A673 (cell line): ENCODE results near the gene KCNK3. TPM values are rescaled to one million over a fixed set of nuclear protein-coding genes. Genes with fewer than 3 reads are reported as not detected.

ENCODE experiments used
- BruUV-seq: library from RNA; stranded (reverse); fragments of 400-500 nt; replicated peaks from 2 replicates; lab custom pipeline; 2021; lab: Mats Ljungman, UMichigan
- CTCF ChIA-PET: fragments of 300-600 bp; sonication (Branson Sonifier 250); formaldehyde crosslinking; loops from one replicate; lab custom pipeline; 2022; ENCODE audit warnings: antibody characterized with exemption; lab: Charles Lee
- POLR2A ChIA-PET: fragments of 300-600 bp; sonication (Branson Sonifier 250); formaldehyde crosslinking; loops from one replicate; lab custom pipeline; 2022; ENCODE audit warnings: antibody characterized with exemption; ENCODE audit not compliant: low non-redundant PET; lab: Charles Lee
- DNase-seq: peaks from one replicate; pipeline ENCODE4 v3.0.0-alpha.2; 2015; ENCODE audit warnings: low spot score
- H3K27ac ChIP-seq: fragments of 200-600 bp; sonication (generic); 2 replicates; pipeline ENCODE4 v1.5.1; 2016; ENCODE audit warnings: mixed run types, low read depth, mild to moderate bottlenecking, mixed read lengths, antibody characterized with exemption, low read length; ENCODE audit not compliant: poor library complexity, severe bottlenecking
- H3K27me3 ChIP-seq: fragments of 200-600 bp; sonication (generic); replicated peaks from 2 replicates; pipeline ENCODE4 v1.6.1; 2017; ENCODE audit warnings: mixed run types, low read depth, mild to moderate bottlenecking, mixed read lengths, antibody characterized with exemption, low read length; ENCODE audit not compliant: insufficient read depth, poor library complexity
- H3K36me3 ChIP-seq: fragments of 200-600 bp; sonication (generic); 2 replicates; pipeline ENCODE4 v1.6.1; 2016; ENCODE audit warnings: mixed run types, mild to moderate bottlenecking, mixed read lengths, antibody characterized with exemption, low read length; ENCODE audit not compliant: insufficient read depth, poor library complexity, severe bottlenecking
- H3K4me1 ChIP-seq: fragments of 200-600 bp; sonication (generic); 2 replicates; pipeline ENCODE4 v1.6.1; 2017; ENCODE audit warnings: mixed run types, mild to moderate bottlenecking, mixed read lengths, antibody characterized with exemption, low read length; ENCODE audit not compliant: insufficient read depth, poor library complexity, severe bottlenecking
- H3K4me3 ChIP-seq: fragments of 200-600 bp; sonication (generic); 2 replicates; pipeline ENCODE4 v1.5.1; 2016; ENCODE audit warnings: low read depth, mixed run types, mild to moderate bottlenecking, mixed read lengths, low read length; ENCODE audit not compliant: poor library complexity, severe bottlenecking
- H3K9me3 ChIP-seq: fragments of 200-600 bp; sonication (generic); 2 replicates; pipeline ENCODE4 v1.6.1; 2016; ENCODE audit warnings: mixed run types, low read depth, mild to moderate bottlenecking, mixed read lengths, antibody characterized with exemption, low read length; ENCODE audit not compliant: poor library complexity, severe bottlenecking
- EZH2 ChIP-seq: fragments of 200-600 bp; sonication (generic); IDR thresholded peaks from 2 replicates; pipeline ENCODE4 v1.6.1; 2017; ENCODE audit warnings: borderline replicate concordance, low read depth, mild to moderate bottlenecking, mixed read lengths, antibody characterized with exemption, low read length; ENCODE audit not compliant: poor library complexity, severe bottlenecking
- intact Hi-C: fragments of 100-400 bp; cut with micrococcal nuclease; formaldehyde crosslinking; loops from one replicate; pipeline ENCODE4 v1.10.0; 2022; ENCODE audit not compliant: unreplicated experiment
- total RNA-seq: library from RNA; stranded (reverse); gene quantifications from 2 replicates; pipeline ENCODE4 v1.2.3, GENCODE V29; 2021
- TF ChIP-seq, protein P1 (sequence below): fragments of 300-800, 200-600 bp; sonication (generic); conservative IDR thresholded peaks from 2 replicates; pipeline ENCODE4 v1.5.1; 2017; ENCODE audit warnings: low read depth, mild to moderate bottlenecking, antibody characterized with exemption, low read length, moderate library complexity, mixed read lengths

The KCNK3 gene
- total RNA-seq, 1 experiment from 2014 or later = 0.13 TPM

DNA sequence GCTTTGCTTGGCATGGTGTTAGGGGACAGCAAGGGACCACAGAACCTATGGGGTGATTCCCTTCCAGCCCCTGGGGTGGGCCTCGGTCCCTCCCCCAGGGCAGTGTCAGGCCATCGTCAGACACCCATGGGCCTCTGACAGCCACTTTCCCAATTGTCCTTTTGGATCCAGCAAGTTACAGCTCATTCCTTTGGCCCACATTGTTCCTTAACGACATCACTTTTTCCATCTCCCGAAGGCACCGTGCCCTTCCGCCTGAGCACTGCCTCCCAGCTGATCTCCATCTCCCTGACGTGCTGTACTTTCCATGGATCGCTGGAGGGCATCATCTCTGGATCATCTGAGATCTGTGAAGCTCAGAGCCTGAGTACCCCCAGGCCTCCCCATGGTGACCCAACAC, 10.4 kb upstream of the KCNK3 start:
- Histone ChIP-seq H3K4me3 (no peak overlapping the region), H3K27me3 (peaks cover 11% of the 10 kb centered on the region), H3K27ac (no peak overlapping the region), H3K9me3 (no peaks in the 10 kb centered on the region), H3K36me3 (no peaks in the 10 kb centered on the region), H3K4me1 (no peaks in the 10 kb centered on the region)
- DNase-seq = no peak
- CTCF ChIA-PET = no interaction called here
- POLR2A ChIA-PET = no interaction called here
- no TSS peak for BruUV-seq
- intact Hi-C loops = no loop called here
- TF ChIP-seq, protein P1, sequence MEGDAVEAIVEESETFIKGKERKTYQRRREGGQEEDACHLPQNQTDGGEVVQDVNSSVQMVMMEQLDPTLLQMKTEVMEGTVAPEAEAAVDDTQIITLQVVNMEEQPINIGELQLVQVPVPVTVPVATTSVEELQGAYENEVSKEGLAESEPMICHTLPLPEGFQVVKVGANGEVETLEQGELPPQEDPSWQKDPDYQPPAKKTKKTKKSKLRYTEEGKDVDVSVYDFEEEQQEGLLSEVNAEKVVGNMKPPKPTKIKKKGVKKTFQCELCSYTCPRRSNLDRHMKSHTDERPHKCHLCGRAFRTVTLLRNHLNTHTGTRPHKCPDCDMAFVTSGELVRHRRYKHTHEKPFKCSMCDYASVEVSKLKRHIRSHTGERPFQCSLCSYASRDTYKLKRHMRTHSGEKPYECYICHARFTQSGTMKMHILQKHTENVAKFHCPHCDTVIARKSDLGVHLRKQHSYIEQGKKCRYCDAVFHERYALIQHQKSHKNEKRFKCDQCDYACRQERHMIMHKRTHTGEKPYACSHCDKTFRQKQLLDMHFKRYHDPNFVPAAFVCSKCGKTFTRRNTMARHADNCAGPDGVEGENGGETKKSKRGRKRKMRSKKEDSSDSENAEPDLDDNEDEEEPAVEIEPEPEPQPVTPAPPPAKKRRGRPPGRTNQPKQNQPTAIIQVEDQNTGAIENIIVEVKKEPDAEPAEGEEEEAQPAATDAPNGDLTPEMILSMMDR = no peak
- TF ChIP-seq EZH2 = no peak

DNA sequence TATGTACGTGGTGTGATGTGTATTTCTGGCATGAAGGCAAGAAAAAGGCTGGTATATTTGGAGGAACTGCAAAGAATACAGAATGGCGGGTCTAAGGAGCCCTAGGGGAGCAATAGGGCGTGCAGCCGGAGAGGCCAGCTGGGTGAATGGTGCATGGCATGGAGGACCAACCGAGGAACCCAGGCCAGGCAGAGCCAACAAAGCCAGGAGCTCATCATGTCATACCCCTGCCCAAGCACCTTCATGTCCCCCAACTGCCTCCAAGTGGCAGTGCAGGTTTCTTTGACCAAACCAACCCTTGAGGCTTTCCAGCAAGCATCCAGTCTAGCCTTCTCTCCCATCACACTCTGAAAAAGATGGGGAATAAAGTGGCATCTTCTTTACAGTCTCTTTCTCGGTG, 8.9 kb upstream of the KCNK3 start:
- no TSS peak for BruUV-seq
- CTCF ChIA-PET = interaction anchor here (0.6 kb wide), 1 partner anchor 364 kb away, joined by 4 read pairs; no protein-coding TSS in a partner anchor
- Histone ChIP-seq H3K4me1 (no peaks in the 10 kb centered on the region), H3K4me3 (no peak overlapping the region), H3K36me3 (no peaks in the 10 kb centered on the region), H3K27me3 (peaks cover 13% of the 10 kb centered on the region), H3K9me3 (no peaks in the 10 kb centered on the region), H3K27ac (no peak overlapping the region)
- intact Hi-C loops = no loop called here
- no peak for DNase-seq
- TF ChIP-seq, protein P1 = no peak
- no peak for TF ChIP-seq EZH2
- POLR2A ChIA-PET = no interaction called here

DNA sequence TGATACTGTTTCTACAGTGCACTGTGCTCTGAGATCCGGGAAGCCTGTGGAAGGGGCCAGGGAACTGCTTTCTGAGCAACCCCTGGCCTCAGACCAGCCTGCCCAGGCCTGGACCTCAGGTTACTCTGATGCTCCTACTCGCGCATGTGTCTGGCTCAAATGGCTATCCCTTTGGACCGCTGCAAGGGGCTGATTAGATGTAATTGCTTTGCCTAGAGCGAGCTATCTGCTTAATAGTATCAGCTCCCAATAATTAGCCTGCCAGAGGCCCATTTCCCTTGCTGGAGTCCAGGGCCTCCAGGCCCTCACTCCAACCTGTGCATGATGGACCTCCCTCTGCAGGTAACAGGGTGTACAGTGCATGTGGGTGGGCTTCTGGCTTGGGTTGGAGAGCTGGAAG, 7.2 kb upstream of the KCNK3 start:
- BruUV-seq = no TSS peak

More for the DNA sequence above, 7.2 kb upstream of the KCNK3 start:
- intact Hi-C loops = no loop called here
- Histone ChIP-seq H3K4me1 (no peaks in the 10 kb centered on the region), H3K4me3 (no peak overlapping the region), H3K27me3 (peaks cover 20% of the 10 kb centered on the region), H3K27ac (no peak overlapping the region), H3K36me3 (no peaks in the 10 kb centered on the region), H3K9me3 (no peaks in the 10 kb centered on the region)
- CTCF ChIA-PET = no interaction called here
- DNase-seq = no peak
- TF ChIP-seq EZH2 = no peak
- TF ChIP-seq, protein P1 = no peak
- POLR2A ChIA-PET = no interaction called here
